ENCODE results near the gene NRARP.
"Not testable (repeated sequence)": the region's sequence is repeated elsewhere in the genome, so short reads cannot be mapped to it uniquely, and the experiment has no call there.

Gene NRARP

DNA sequence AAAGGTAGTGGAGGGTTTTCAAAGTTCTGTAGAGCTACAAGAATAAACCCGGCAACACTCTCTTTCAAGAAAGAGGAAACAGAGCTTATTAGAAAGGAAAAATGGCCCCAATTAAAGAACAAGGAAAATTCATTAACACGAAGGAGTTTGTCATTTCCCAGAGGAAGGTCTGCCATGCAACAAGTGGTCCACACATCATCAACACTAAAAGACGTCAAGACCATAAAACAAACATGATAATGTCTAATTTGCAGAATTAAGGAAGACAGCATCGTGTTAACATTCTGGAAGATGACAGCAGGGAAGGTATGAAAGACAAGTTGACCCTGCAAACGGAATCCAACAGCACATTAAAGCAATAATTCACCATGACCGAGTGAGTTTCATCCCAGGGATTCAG is 28.6 kb upstream of the NRARP start:
- Histone ChIP-seq H3K27me3 (ENCODE audit: insufficient read depth, low read length) (no peaks in the 10 kb centered on the region), H4K91ac (ENCODE audit: low read depth, low read length) (no peak overlapping the region), H3K79me1 (ENCODE audit: low read length) (no peaks in the 10 kb centered on the region), H3K9me3 (ENCODE audit: insufficient read depth, low read depth, low read length) (peaks cover 5% of the 10 kb centered on the region), H3K79me2 (ENCODE audit: control insufficient read depth, insufficient read depth, low read length, poor library complexity) (no peaks in the 10 kb centered on the region), H3K18ac (ENCODE audit: low read length) (no peak overlapping the region), H2BK5ac (ENCODE audit: low read depth, low read length, poor library complexity) (no peak overlapping the region), H3K14ac (ENCODE audit: low read length) (no peak overlapping the region), H3K4me3 (ENCODE audit: low read depth, low read length) (no peak overlapping the region), H2BK120ac (ENCODE audit: insufficient read depth, low read length, poor library complexity) (no peak overlapping the region), H3K9ac (ENCODE audit: low read length) (no peak overlapping the region), H3K4ac (ENCODE audit: low read depth, low read length) (no peak overlapping the region), H3K23ac (ENCODE audit: low read length) (no peak overlapping the region), H3K4me1 (ENCODE audit: control insufficient read depth in 1 of 2, insufficient read depth in 2 of 2, low read length in 2 of 2) (no peaks in the 10 kb centered on the region), H3K27ac (ENCODE audit: low read depth, low read length) (no peak overlapping the region), H2AFZ (ENCODE audit: insufficient read depth, low read length, poor library complexity) (no peak overlapping the region), H2AK5ac (ENCODE audit: low read length) (no peak overlapping the region), H3K36me3 (ENCODE audit: control insufficient read depth in 1 of 2, insufficient read depth in 2 of 2, low read length in 2 of 2) (no peaks in the 10 kb centered on the region), H2BK12ac (ENCODE audit: low read length) (no peak overlapping the region), H4K8ac (ENCODE audit: low read depth, low read length) (no peak overlapping the region), H4K12ac (ENCODE audit: low read depth, low read length) (no peak overlapping the region), H3K4me2 (ENCODE audit: low read length) (no peak overlapping the region)
- WGBS (ENCODE audit: extremely low coverage, insufficient coverage, insufficient read length): no CpG with 5 or more reads among the region's 6 CpGs
- DNase-seq: no peak

DNA sequence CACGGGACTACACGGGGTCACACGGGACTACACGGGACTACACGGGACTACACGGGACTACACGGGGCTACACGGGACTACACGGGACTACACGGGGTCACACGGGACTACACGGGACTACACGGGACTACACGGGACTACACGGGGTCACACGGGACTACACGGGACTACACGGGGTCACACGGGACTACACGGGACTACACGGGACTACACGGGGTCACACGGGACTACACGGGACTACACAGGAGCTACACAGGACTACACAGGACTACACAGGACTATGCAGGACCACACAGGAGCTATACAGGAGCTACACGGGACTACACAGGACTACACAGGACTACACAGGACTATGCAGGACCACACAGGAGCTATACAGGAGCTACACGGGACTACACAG is 27.5 kb upstream of the NRARP start:
- H4K91ac ChIP-seq (ENCODE audit: low read depth, low read length); H3K4me2 ChIP-seq (ENCODE audit: low read length); H3K79me2 ChIP-seq (ENCODE audit: control insufficient read depth, insufficient read depth, low read length, poor library complexity); H2AFZ ChIP-seq (ENCODE audit: insufficient read depth, low read length, poor library complexity); H2BK12ac ChIP-seq (ENCODE audit: low read length); H3K27me3 ChIP-seq (ENCODE audit: insufficient read depth, low read length); H3K4ac ChIP-seq (ENCODE audit: low read depth, low read length); H3K9me3 ChIP-seq (ENCODE audit: insufficient read depth, low read depth, low read length); H2BK5ac ChIP-seq (ENCODE audit: low read depth, low read length, poor library complexity); H3K18ac ChIP-seq (ENCODE audit: low read length); H3K23ac ChIP-seq (ENCODE audit: low read length); H3K9ac ChIP-seq (ENCODE audit: low read length); H2BK120ac ChIP-seq (ENCODE audit: insufficient read depth, low read length, poor library complexity); H4K8ac ChIP-seq (ENCODE audit: low read depth, low read length); H3K4me1 ChIP-seq (ENCODE audit: control insufficient read depth in 1 of 2, insufficient read depth in 2 of 2, low read length in 2 of 2); H4K12ac ChIP-seq (ENCODE audit: low read depth, low read length); H3K14ac ChIP-seq (ENCODE audit: low read length); H2AK5ac ChIP-seq (ENCODE audit: low read length); H3K36me3 ChIP-seq (ENCODE audit: control insufficient read depth in 1 of 2, insufficient read depth in 2 of 2, low read length in 2 of 2); H3K4me3 ChIP-seq (ENCODE audit: low read depth, low read length); H3K27ac ChIP-seq (ENCODE audit: low read depth, low read length); H3K79me1 ChIP-seq (ENCODE audit: low read length); DNase-seq: not testable (repeated sequence)
- no CpG with 5 or more reads among the region's 26 CpGs for WGBS (ENCODE audit: extremely low coverage, insufficient coverage, insufficient read length)

DNA sequence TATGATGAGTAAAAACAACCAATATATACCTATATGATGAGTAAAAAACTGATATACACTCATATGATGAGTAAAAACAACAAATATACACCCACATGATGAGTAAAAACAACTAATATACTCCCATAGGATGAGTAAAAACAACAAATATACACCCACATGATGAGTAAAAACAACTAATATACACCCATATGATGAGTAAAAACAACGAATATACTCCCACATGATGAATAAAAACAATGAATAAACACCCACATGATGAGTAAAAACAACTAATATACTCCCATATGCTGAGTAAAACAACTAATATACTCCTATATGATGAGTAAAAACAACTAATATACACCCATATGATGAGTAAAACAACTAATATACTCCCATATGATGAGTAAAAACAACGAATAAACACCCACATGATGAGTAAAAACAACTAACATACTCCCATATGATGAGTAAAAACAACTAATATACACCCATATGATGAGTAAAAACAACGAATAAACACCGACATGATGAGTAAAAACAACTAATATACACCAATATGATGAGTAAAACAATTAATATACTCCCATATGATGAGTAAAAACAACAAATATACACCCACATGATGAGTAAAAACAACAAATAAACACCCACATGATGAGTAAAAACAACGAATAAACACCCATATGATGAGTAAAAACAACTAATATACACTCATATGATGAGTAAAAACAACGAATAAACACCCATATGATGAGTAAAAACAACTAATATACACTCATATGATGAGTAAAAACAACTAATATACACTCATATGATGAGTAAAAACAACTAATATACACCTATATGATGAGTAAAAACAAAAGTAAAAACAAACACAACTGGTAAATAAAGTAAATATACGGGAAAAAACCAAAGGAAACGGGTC is 25.8 kb upstream of the NRARP start:
- not testable (repeated sequence) for H3K4me3 ChIP-seq (ENCODE audit: low read depth, low read length); H2AK5ac ChIP-seq (ENCODE audit: low read length)

DNA sequence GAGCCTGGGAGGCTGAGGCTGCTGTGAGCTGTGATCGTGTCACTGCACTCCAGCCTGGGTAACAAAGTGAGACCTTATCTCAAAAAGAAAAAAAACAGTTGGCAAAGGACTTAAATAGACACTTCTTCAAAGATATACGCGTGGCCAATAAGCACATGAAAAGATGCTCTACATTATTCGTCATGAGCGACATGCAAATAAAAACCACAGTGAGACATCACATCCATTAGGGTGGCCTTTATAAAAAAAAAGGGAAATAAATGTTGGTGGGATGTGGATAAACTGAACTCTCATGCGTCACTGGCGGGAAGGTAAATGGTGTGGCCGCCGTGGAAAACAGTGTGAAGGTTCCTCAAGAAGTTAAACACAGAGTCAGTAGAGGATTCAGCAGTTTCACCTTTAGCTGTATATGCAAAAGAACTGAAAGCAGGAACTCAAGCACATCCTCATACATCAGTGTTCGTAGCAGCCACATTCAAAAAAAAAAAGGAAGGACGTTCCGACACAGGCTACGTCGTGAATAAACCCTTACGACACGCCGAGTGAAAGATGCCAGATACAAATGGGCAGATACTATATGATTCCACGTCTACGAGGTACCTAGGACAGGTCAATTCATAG is 24.5 kb upstream of the NRARP start:
- no peak overlapping the region for H4K91ac ChIP-seq (ENCODE audit: low read depth, low read length)
- no peaks in the 10 kb centered on the region for H3K27me3 ChIP-seq (ENCODE audit: insufficient read depth, low read length)
- DNase-seq: peak in 1 of 2 donors; percentile 14
- H3K4ac ChIP-seq (ENCODE audit: low read depth, low read length): no peak overlapping the region
- H2BK12ac ChIP-seq (ENCODE audit: low read length): no peak overlapping the region
- no peak overlapping the region for H2BK120ac ChIP-seq (ENCODE audit: insufficient read depth, low read length, poor library complexity)
- no peak overlapping the region for H3K4me3 ChIP-seq (ENCODE audit: low read depth, low read length)
- no peak overlapping the region for H3K27ac ChIP-seq (ENCODE audit: low read depth, low read length)
- H2AFZ ChIP-seq (ENCODE audit: insufficient read depth, low read length, poor library complexity): no peak overlapping the region
- no peak overlapping the region for H3K9ac ChIP-seq (ENCODE audit: low read length)
- no peak overlapping the region for H3K14ac ChIP-seq (ENCODE audit: low read length)
- H3K18ac ChIP-seq (ENCODE audit: low read length): no peak overlapping the region
- no peak overlapping the region for H2AK5ac ChIP-seq (ENCODE audit: low read length)
- H4K8ac ChIP-seq (ENCODE audit: low read depth, low read length): no peak overlapping the region
- H4K12ac ChIP-seq (ENCODE audit: low read depth, low read length): no peak overlapping the region
- no peaks in the 10 kb centered on the region for H3K79me1 ChIP-seq (ENCODE audit: low read length)
- no peaks in the 10 kb centered on the region for H3K36me3 ChIP-seq (ENCODE audit: control insufficient read depth in 1 of 2, insufficient read depth in 2 of 2, low read length in 2 of 2)
- WGBS (ENCODE audit: extremely low coverage, insufficient coverage, insufficient read length): no CpG with 5 or more reads among the region's 19 CpGs
- peaks cover 3% of the 10 kb centered on the region for H3K9me3 ChIP-seq (ENCODE audit: insufficient read depth, low read depth, low read length)
- H3K4me1 ChIP-seq (ENCODE audit: control insufficient read depth in 1 of 2, insufficient read depth in 2 of 2, low read length in 2 of 2): no peaks in the 10 kb centered on the region
- H2BK5ac ChIP-seq (ENCODE audit: low read depth, low read length, poor library complexity): no peak overlapping the region
- no peaks in the 10 kb centered on the region for H3K79me2 ChIP-seq (ENCODE audit: control insufficient read depth, insufficient read depth, low read length, poor library complexity)
- no peak overlapping the region for H3K4me2 ChIP-seq (ENCODE audit: low read length)
- no peak overlapping the region for H3K23ac ChIP-seq (ENCODE audit: low read length)

More for the DNA sequence above, 25.8 kb upstream of the NRARP start:
- H3K4me2 ChIP-seq (ENCODE audit: low read length); H2BK5ac ChIP-seq (ENCODE audit: low read depth, low read length, poor library complexity); H3K9ac ChIP-seq (ENCODE audit: low read length); H2AFZ ChIP-seq (ENCODE audit: insufficient read depth, low read length, poor library complexity); H2BK12ac ChIP-seq (ENCODE audit: low read length); H3K9me3 ChIP-seq (ENCODE audit: insufficient read depth, low read depth, low read length); H3K27me3 ChIP-seq (ENCODE audit: insufficient read depth, low read length); H3K4ac ChIP-seq (ENCODE audit: low read depth, low read length); H3K79me2 ChIP-seq (ENCODE audit: control insufficient read depth, insufficient read depth, low read length, poor library complexity); H4K8ac ChIP-seq (ENCODE audit: low read depth, low read length); H3K18ac ChIP-seq (ENCODE audit: low read length); H3K36me3 ChIP-seq (ENCODE audit: control insufficient read depth in 1 of 2, insufficient read depth in 2 of 2, low read length in 2 of 2); H3K4me1 ChIP-seq (ENCODE audit: control insufficient read depth in 1 of 2, insufficient read depth in 2 of 2, low read length in 2 of 2); H4K12ac ChIP-seq (ENCODE audit: low read depth, low read length); H4K91ac ChIP-seq (ENCODE audit: low read depth, low read length); H3K79me1 ChIP-seq (ENCODE audit: low read length); H2BK120ac ChIP-seq (ENCODE audit: insufficient read depth, low read length, poor library complexity); H3K27ac ChIP-seq (ENCODE audit: low read depth, low read length); H3K23ac ChIP-seq (ENCODE audit: low read length); H3K14ac ChIP-seq (ENCODE audit: low read length): not testable (repeated sequence)
- no CpG with 5 or more reads among the region's 8 CpGs for WGBS (ENCODE audit: extremely low coverage, insufficient coverage, insufficient read length)
- peak in 1 of 2 donors; percentile 29 for DNase-seq

Data from trophoblast cell (in vitro differentiated cells and primary cell).